ENCODE data around the gene SET. TPM values are rescaled to one million over a fixed set of nuclear protein-coding genes. Genes with fewer than 3 reads are reported as not detected.
A peak's percentile ranks its signal among the peaks of the same experiment; 100 is the strongest.

The SET gene
- total and polyA plus RNA-seq, 2 of the 13 experiments (the other 11 are each of a cell fraction or from before 2014, with no cell fraction given): 94.2 to 611 TPM

GRCh38 chr9:128702949-128703615 lies 14.1 kb downstream of the SET start (continued):
- TF ChIP-seq, protein P1, sequence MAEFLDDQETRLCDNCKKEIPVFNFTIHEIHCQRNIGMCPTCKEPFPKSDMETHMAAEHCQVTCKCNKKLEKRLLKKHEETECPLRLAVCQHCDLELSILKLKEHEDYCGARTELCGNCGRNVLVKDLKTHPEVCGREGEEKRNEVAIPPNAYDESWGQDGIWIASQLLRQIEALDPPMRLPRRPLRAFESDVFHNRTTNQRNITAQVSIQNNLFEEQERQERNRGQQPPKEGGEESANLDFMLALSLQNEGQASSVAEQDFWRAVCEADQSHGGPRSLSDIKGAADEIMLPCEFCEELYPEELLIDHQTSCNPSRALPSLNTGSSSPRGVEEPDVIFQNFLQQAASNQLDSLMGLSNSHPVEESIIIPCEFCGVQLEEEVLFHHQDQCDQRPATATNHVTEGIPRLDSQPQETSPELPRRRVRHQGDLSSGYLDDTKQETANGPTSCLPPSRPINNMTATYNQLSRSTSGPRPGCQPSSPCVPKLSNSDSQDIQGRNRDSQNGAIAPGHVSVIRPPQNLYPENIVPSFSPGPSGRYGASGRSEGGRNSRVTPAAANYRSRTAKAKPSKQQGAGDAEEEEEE (CRISPR knock-in tag; IDR thresholded peaks at IDR 0.05; ENCODE audit: borderline replicate concordance): no peak
- no peak for TF ChIP-seq RAD21 (CRISPR knock-in tag; IDR thresholded peaks at IDR 0.05)
- TF ChIP-seq ASH2L (IDR thresholded peaks at IDR 0.05; ENCODE audit: insufficient read length, low read depth, low read length): no peak
- TF ChIP-seq ATF2 (CRISPR knock-in tag; IDR thresholded peaks at IDR 0.05): no peak
- no peak for TF ChIP-seq MYNN (CRISPR knock-in tag; IDR thresholded peaks at IDR 0.05; ENCODE audit: low read depth)
- TF ChIP-seq ZNF792 (CRISPR knock-in tag; IDR thresholded peaks at IDR 0.05): no peak
- TF ChIP-seq NFE2L1 (CRISPR knock-in tag; IDR thresholded peaks at IDR 0.05; ENCODE audit: borderline replicate concordance): no peak
- TF ChIP-seq, protein P2, sequence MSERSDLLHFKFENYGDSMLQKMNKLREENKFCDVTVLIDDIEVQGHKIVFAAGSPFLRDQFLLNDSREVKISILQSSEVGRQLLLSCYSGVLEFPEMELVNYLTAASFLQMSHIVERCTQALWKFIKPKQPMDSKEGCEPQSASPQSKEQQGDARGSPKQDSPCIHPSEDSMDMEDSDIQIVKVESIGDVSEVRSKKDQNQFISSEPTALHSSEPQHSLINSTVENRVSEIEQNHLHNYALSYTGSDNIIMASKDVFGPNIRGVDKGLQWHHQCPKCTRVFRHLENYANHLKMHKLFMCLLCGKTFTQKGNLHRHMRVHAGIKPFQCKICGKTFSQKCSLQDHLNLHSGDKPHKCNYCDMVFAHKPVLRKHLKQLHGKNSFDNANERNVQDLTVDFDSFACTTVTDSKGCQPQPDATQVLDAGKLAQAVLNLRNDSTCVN (CRISPR knock-in tag; IDR thresholded peaks at IDR 0.05; ENCODE audit: borderline replicate concordance): no peak
- no peak for TF ChIP-seq THAP8 (CRISPR knock-in tag; IDR thresholded peaks at IDR 0.05; ENCODE audit: borderline replicate concordance)
- no peak for TF ChIP-seq RELA (CRISPR knock-in tag; IDR thresholded peaks at IDR 0.05)
- TF ChIP-seq MATR3 (CRISPR knock-in tag; IDR thresholded peaks at IDR 0.05): no peak
- TF ChIP-seq, protein P3, sequence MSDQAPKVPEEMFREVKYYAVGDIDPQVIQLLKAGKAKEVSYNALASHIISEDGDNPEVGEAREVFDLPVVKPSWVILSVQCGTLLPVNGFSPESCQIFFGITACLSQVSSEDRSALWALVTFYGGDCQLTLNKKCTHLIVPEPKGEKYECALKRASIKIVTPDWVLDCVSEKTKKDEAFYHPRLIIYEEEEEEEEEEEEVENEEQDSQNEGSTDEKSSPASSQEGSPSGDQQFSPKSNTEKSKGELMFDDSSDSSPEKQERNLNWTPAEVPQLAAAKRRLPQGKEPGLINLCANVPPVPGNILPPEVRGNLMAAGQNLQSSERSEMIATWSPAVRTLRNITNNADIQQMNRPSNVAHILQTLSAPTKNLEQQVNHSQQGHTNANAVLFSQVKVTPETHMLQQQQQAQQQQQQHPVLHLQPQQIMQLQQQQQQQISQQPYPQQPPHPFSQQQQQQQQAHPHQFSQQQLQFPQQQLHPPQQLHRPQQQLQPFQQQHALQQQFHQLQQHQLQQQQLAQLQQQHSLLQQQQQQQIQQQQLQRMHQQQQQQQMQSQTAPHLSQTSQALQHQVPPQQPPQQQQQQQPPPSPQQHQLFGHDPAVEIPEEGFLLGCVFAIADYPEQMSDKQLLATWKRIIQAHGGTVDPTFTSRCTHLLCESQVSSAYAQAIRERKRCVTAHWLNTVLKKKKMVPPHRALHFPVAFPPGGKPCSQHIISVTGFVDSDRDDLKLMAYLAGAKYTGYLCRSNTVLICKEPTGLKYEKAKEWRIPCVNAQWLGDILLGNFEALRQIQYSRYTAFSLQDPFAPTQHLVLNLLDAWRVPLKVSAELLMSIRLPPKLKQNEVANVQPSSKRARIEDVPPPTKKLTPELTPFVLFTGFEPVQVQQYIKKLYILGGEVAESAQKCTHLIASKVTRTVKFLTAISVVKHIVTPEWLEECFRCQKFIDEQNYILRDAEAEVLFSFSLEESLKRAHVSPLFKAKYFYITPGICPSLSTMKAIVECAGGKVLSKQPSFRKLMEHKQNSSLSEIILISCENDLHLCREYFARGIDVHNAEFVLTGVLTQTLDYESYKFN (CRISPR knock-in tag; conservative IDR thresholded peaks at IDR 0.05): no peak
- TF ChIP-seq GZF1 (CRISPR knock-in tag; IDR thresholded peaks at IDR 0.05): no peak
- no peak for TF ChIP-seq ZNF678 (CRISPR knock-in tag; IDR thresholded peaks at IDR 0.05)
- TF ChIP-seq SOX6 (IDR thresholded peaks at IDR 0.05): no peak
- TF ChIP-seq SOX6 (CRISPR knock-in tag; IDR thresholded peaks at IDR 0.05): no peak
- no peak for TF ChIP-seq THAP11 (CRISPR knock-in tag; IDR thresholded peaks at IDR 0.05)
- no peak for TF ChIP-seq RARG (CRISPR knock-in tag; IDR thresholded peaks at IDR 0.05; ENCODE audit: low read depth)
- no peak for TF ChIP-seq ZNF530 (CRISPR knock-in tag; IDR thresholded peaks at IDR 0.05; ENCODE audit: low read depth)
- TF ChIP-seq JARID2 (CRISPR knock-in tag; IDR thresholded peaks at IDR 0.05; ENCODE audit: insufficient replicate concordance): no peak
- TF ChIP-seq SOX13 (IDR thresholded peaks at IDR 0.05): no peak
- no peak for TF ChIP-seq SOX13 (CRISPR knock-in tag; conservative IDR thresholded peaks at IDR 0.05 in 1 of 2, IDR thresholded peaks at IDR 0.05 in 1 of 2)
- 0 out of 2 replicates have a peak, but pooled peaks have one; percentile 4 for TF ChIP-seq ZNF768 (CRISPR knock-in tag; IDR thresholded peaks at IDR 0.05)
